A549 (cell line): Measurements from ENCODE around the gene MIB2.

ENCODE experiments used
- BHLHE40 ChIP-seq: IDR thresholded peaks from 2 replicates; pipeline ENCODE4 v1.6.1; 2012; ENCODE audit warnings: low read depth, low read length, inconsistent platforms
- E2F6 ChIP-seq: IDR thresholded peaks from 2 replicates; pipeline ENCODE4 v1.6.1; 2012; ENCODE audit warnings: low read depth, borderline replicate concordance
- EP300 ChIP-seq, 2 experiments: fragments of >200 bp; sonication (Bioruptor Twin); formaldehyde crosslinking; IDR thresholded peaks; 2 replicates in 1 of 2; 3 replicates in 1 of 2; pipeline ENCODE4 v1.6.1; 2016 to 2017
- HDAC2 ChIP-seq: fragments of 200-600 bp; sonication (generic); IDR thresholded peaks from 2 replicates; pipeline ENCODE4 v1.6.1; 2016
- KDM5A ChIP-seq: fragments of 200-600 bp; sonication (generic); IDR thresholded peaks from 2 replicates; pipeline ENCODE4 v1.6.1; 2016; ENCODE audit warnings: antibody characterized with exemption, mild to moderate bottlenecking
- MAX ChIP-seq: IDR thresholded peaks from 2 replicates; pipeline ENCODE4 v1.6.1; 2012
- POLR2A ChIP-seq: IDR thresholded peaks from 2 replicates; pipeline ENCODE4 v1.6.1; 2012; ENCODE audit warnings: mild to moderate bottlenecking, low read length
- RCOR1 ChIP-seq: fragments of 150-350 bp; IDR thresholded peaks from 2 replicates; pipeline ENCODE4 v1.6.1; 2014; ENCODE audit warnings: antibody characterized with exemption, low read length, low read depth
- RNF2 ChIP-seq: fragments of 200-600 bp; sonication (generic); IDR thresholded peaks from 2 replicates; pipeline ENCODE4 v1.6.1; 2016; ENCODE audit warnings: low read depth, mild to moderate bottlenecking, antibody characterized with exemption, moderate library complexity, borderline replicate concordance
- ZFP36 ChIP-seq: fragments of 450-650 bp; IDR thresholded peaks from 2 replicates; pipeline ENCODE4 v1.6.1; 2014; ENCODE audit warnings: borderline replicate concordance; ENCODE audit not compliant: partially characterized antibody
- TF ChIP-seq, protein P1 (sequence below): fragments of 200-600 bp; sonication (generic); IDR thresholded peaks from 2 replicates; pipeline ENCODE4 v1.6.1; 2016; ENCODE audit warnings: antibody characterized with exemption, mild to moderate bottlenecking, moderate library complexity
- TF ChIP-seq, protein P2 (sequence below): fragments of >200 bp; sonication (Bioruptor Twin); formaldehyde crosslinking; IDR thresholded peaks from 3 replicates; pipeline ENCODE4 v1.5.1; 2016
- TF ChIP-seq, protein P3 (sequence below): IDR thresholded peaks from 2 replicates; pipeline ENCODE4 v1.6.1; 2012
- TF ChIP-seq, protein P4 (sequence below): fragments of 450-650 bp; IDR thresholded peaks from 2 replicates; pipeline ENCODE4 v1.6.1; 2014; ENCODE audit warnings: antibody characterized with exemption

DNA sequence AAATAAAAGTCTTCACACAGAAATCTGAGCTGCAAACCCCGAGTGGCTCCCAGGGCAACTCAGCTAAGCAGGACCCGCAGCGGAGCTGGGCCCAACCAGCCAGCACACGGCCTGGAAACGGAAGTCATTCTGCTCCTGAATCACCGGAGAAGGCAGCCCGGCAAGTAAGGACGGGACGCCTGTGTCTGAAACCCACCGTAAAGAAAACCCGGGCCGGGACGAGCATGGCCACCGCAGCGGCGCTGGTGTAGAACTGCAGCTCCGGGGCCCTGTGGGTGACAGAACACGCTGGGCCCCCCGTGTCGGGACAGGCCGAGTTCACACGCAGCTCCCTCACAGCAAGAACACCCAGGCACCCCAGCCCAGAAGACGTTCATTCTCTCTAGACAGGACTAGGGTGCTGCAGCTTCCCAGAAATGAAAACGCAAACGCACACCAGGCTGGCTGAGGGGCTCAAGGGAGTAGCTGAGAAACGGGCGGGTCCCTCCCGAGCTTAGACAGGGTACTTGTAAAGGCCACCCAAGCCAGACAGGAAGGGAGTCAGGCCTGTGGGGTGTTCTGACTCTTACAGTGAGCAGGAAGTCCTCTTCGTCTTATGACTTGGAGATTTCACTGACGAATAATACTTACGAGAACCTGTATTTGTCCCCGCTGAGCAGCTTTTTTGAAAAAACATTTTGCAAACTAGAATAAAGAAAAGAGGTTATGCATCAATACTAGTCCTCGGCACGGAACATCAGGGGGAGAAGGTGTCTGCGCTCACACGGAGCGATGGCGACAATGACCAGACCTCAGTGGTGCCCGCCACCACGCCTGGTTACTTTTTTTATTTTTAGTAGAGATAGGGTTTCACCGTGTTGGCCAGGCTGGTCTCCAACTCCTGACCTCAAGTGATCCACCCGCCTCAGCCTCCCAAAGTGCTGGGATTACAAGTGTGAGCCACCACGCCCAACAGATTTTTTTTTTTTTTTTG lies 54.5 kb downstream of the MIB2 start:
- TF ChIP-seq, protein P1, sequence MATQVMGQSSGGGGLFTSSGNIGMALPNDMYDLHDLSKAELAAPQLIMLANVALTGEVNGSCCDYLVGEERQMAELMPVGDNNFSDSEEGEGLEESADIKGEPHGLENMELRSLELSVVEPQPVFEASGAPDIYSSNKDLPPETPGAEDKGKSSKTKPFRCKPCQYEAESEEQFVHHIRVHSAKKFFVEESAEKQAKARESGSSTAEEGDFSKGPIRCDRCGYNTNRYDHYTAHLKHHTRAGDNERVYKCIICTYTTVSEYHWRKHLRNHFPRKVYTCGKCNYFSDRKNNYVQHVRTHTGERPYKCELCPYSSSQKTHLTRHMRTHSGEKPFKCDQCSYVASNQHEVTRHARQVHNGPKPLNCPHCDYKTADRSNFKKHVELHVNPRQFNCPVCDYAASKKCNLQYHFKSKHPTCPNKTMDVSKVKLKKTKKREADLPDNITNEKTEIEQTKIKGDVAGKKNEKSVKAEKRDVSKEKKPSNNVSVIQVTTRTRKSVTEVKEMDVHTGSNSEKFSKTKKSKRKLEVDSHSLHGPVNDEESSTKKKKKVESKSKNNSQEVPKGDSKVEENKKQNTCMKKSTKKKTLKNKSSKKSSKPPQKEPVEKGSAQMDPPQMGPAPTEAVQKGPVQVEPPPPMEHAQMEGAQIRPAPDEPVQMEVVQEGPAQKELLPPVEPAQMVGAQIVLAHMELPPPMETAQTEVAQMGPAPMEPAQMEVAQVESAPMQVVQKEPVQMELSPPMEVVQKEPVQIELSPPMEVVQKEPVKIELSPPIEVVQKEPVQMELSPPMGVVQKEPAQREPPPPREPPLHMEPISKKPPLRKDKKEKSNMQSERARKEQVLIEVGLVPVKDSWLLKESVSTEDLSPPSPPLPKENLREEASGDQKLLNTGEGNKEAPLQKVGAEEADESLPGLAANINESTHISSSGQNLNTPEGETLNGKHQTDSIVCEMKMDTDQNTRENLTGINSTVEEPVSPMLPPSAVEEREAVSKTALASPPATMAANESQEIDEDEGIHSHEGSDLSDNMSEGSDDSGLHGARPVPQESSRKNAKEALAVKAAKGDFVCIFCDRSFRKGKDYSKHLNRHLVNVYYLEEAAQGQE = no peak
- no peak for TF ChIP-seq POLR2A
- TF ChIP-seq, protein P2, sequence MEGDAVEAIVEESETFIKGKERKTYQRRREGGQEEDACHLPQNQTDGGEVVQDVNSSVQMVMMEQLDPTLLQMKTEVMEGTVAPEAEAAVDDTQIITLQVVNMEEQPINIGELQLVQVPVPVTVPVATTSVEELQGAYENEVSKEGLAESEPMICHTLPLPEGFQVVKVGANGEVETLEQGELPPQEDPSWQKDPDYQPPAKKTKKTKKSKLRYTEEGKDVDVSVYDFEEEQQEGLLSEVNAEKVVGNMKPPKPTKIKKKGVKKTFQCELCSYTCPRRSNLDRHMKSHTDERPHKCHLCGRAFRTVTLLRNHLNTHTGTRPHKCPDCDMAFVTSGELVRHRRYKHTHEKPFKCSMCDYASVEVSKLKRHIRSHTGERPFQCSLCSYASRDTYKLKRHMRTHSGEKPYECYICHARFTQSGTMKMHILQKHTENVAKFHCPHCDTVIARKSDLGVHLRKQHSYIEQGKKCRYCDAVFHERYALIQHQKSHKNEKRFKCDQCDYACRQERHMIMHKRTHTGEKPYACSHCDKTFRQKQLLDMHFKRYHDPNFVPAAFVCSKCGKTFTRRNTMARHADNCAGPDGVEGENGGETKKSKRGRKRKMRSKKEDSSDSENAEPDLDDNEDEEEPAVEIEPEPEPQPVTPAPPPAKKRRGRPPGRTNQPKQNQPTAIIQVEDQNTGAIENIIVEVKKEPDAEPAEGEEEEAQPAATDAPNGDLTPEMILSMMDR = no peak
- TF ChIP-seq RNF2 = no peak
- TF ChIP-seq BHLHE40 = no peak
- TF ChIP-seq RCOR1 = no peak
- no peak for TF ChIP-seq KDM5A
- TF ChIP-seq ZFP36 = no peak
- TF ChIP-seq HDAC2 = no peak
- TF ChIP-seq MAX = no peak
- no peak for TF ChIP-seq EP300 (IDR thresholded peaks at IDR 0.05)
- TF ChIP-seq, protein P3, sequence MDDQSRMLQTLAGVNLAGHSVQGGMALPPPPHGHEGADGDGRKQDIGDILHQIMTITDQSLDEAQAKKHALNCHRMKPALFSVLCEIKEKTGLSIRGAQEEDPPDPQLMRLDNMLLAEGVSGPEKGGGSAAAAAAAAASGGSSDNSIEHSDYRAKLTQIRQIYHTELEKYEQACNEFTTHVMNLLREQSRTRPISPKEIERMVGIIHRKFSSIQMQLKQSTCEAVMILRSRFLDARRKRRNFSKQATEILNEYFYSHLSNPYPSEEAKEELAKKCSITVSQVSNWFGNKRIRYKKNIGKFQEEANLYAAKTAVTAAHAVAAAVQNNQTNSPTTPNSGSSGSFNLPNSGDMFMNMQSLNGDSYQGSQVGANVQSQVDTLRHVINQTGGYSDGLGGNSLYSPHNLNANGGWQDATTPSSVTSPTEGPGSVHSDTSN = no peak
- no peak for TF ChIP-seq E2F6
- TF ChIP-seq, protein P4, sequence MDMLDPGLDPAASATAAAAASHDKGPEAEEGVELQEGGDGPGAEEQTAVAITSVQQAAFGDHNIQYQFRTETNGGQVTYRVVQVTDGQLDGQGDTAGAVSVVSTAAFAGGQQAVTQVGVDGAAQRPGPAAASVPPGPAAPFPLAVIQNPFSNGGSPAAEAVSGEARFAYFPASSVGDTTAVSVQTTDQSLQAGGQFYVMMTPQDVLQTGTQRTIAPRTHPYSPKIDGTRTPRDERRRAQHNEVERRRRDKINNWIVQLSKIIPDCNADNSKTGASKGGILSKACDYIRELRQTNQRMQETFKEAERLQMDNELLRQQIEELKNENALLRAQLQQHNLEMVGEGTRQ = no peak
